A549 (cell line): ENCODE measurements around the gene ICAM4. TPM values are rescaled to one million over a fixed set of nuclear protein-coding genes. Genes with fewer than 3 reads are reported as not detected.
A peak's percentile ranks its signal among the peaks of the same experiment; 100 is the strongest.
"Not testable (repeated sequence)": the region's sequence is repeated elsewhere in the genome, so short reads cannot be mapped to it uniquely, and the experiment has no call there.

ENCODE experiments used
- ATAC-seq, 2 experiments: fragments of 200-7000 bp in 1 of 2; fragments of >200 bp in 1 of 2; cut with Nextera tagmentation in 1 of 2; cut with Tn5 transposase in 1 of 2; 3 replicates each; pipeline versions ENCODE4 v1.8.0 to v1.9.1; 2018 to 2020; ENCODE audit warnings: mild to moderate bottlenecking in 1 of 2, moderate library complexity in 1 of 2
- CTCF ChIA-PET: fragments of 300-600 bp; sonication (Branson Sonifier 250); formaldehyde crosslinking; extraction: SDS; loops from one replicate; lab custom pipeline; 2021; ENCODE audit warnings: antibody characterized with exemption, inconsistent platforms; lab: Yijun Ruan, JAX
- POLR2A ChIA-PET: fragments of 350-600 bp; formaldehyde crosslinking; extraction: SDS; loops from one replicate; lab custom pipeline; 2021; ENCODE audit warnings: antibody characterized with exemption, inconsistent platforms; lab: Yijun Ruan, JAX
- DNase-seq, 2 experiments: peaks; one replicate each; pipeline versions ENCODE4 v3.0.0 to v3.0.0-alpha.2; 2011 to 2016; ENCODE audit warnings: low read depth in 1 of 2, low spot score in 1 of 2
- FAIRE-seq: peaks from 2 replicates; lab custom pipeline; 2011; peaks lifted over from hg19 to GRCh38; lab: Jason Lieb, UNC
- H3K27ac ChIP-seq, 2 experiments: fragments of >200 bp; sonication (Bioruptor Twin); formaldehyde crosslinking; 3 replicates each; pipeline ENCODE4 v1.5.1; 2016 to 2017
- H3K4me1 ChIP-seq: fragments of >200 bp; sonication (Bioruptor Twin); formaldehyde crosslinking; 3 replicates; pipeline ENCODE4 v1.6.1; 2016
- H3K4me2 ChIP-seq: fragments of >200 bp; sonication (Bioruptor Twin); formaldehyde crosslinking; 3 replicates; pipeline ENCODE4 v1.6.1; 2016
- H3K4me3 ChIP-seq: fragments of >200 bp; sonication (Bioruptor Twin); formaldehyde crosslinking; 3 replicates; pipeline ENCODE4 v1.5.1; 2016
- H3K9me3 ChIP-seq: fragments of >200 bp; sonication (Bioruptor Twin); formaldehyde crosslinking; 3 replicates; pipeline ENCODE4 v1.6.1; 2016
- GATA3 ChIP-seq: IDR thresholded peaks from 2 replicates; pipeline ENCODE4 v1.6.1; 2012; ENCODE audit warnings: borderline replicate concordance
- PHF8 ChIP-seq: fragments of 200-600 bp; sonication (generic); IDR thresholded peaks from 2 replicates; pipeline ENCODE4 v1.6.1; 2016; ENCODE audit warnings: low read depth, mild to moderate bottlenecking, antibody characterized with exemption, moderate library complexity, borderline replicate concordance
- ZNF302 ChIP-seq: fragments of 250-450 bp; sonication (Bioruptor Pico); IDR thresholded peaks from 2 replicates; pipeline ENCODE4 v1.9.0; 2021; ENCODE audit warnings: inconsistent platforms, mild to moderate bottlenecking, moderate library complexity
- WGBS: methylation state at CpG from one replicate; pipeline ENCODE4 v1.1.6; 2017; ENCODE audit errors: missing lambda C conversion rate; 5-methylcytosine and 5-hydroxymethylcytosine counted together
- polyA plus RNA-seq, 4 experiments: library from polyadenylated mRNA; depleted of rRNA in 3 of 4; stranded (reverse); fragments of >200 nt; fragmentation: RNase III in 1 of 4; extraction: RNeasy Plus Mini Kit Qiagen cat#74134 plus additional on column Dnase treatment in 1 of 4; gene quantifications; 2 replicates in 3 of 4; 3 replicates in 1 of 4; pipeline ENCODE4 v1.2.3, GENCODE V29; 2011 to 2017
- small RNA-seq, 6 experiments: library from RNA; depleted of rRNA; stranded (forward); fragments of <200 nt; gene quantifications; one replicate each; pipeline ENCODE3, GENCODE V24; 2012
- TF ChIP-seq, protein P1 (sequence below): fragments of >200 bp; sonication (Bioruptor Twin); formaldehyde crosslinking; IDR thresholded peaks from 3 replicates; pipeline ENCODE4 v1.5.1; 2016
- TF ChIP-seq, protein P2 (sequence below): fragments of 200-600 bp; sonication (generic); IDR thresholded peaks from 2 replicates; pipeline ENCODE4 v1.6.1; 2016; ENCODE audit warnings: antibody characterized with exemption, mild to moderate bottlenecking, moderate library complexity

ICAM4 gene
- polyA plus RNA-seq, 2 of the 4 experiments (the other 2 are of a cell fraction), result not detected

DNA sequence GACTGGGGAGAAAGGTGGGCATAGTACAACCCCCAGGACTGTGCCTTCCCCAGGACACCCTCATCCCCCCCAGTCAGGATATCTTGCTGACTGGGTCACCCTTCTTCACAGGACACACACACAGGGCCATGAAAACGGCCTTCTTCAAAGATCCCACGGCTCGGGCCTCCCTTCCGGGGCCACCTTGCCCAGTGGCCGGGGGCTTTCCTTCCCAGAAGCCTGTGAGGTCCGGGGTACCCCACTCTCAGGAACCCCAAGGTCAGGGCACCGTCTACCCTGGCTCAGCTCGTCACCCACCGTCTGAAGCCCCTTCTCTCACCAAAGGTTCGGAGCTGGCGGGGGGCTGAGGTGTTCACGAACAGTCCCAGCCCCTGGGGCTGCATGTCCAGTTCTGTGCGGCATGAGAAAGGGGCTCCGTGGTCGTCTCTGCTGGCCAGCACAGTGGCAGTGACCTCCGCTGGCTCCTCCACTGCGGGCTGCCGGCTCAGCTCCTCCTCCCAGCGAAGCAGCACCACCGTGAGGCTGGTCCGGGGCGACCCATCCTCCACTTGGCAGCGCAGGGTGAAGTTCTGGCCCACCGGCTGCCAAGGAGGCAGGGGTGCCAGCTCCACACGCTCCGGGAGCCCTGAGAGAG, 48.7 kb downstream of the ICAM4 start:
- no peak for DNase-seq
- no peak for ATAC-seq
- no peak for FAIRE-seq
- TF ChIP-seq, protein P1, sequence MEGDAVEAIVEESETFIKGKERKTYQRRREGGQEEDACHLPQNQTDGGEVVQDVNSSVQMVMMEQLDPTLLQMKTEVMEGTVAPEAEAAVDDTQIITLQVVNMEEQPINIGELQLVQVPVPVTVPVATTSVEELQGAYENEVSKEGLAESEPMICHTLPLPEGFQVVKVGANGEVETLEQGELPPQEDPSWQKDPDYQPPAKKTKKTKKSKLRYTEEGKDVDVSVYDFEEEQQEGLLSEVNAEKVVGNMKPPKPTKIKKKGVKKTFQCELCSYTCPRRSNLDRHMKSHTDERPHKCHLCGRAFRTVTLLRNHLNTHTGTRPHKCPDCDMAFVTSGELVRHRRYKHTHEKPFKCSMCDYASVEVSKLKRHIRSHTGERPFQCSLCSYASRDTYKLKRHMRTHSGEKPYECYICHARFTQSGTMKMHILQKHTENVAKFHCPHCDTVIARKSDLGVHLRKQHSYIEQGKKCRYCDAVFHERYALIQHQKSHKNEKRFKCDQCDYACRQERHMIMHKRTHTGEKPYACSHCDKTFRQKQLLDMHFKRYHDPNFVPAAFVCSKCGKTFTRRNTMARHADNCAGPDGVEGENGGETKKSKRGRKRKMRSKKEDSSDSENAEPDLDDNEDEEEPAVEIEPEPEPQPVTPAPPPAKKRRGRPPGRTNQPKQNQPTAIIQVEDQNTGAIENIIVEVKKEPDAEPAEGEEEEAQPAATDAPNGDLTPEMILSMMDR, result no peak
- TF ChIP-seq PHF8, result no peak
- TF ChIP-seq, protein P2, sequence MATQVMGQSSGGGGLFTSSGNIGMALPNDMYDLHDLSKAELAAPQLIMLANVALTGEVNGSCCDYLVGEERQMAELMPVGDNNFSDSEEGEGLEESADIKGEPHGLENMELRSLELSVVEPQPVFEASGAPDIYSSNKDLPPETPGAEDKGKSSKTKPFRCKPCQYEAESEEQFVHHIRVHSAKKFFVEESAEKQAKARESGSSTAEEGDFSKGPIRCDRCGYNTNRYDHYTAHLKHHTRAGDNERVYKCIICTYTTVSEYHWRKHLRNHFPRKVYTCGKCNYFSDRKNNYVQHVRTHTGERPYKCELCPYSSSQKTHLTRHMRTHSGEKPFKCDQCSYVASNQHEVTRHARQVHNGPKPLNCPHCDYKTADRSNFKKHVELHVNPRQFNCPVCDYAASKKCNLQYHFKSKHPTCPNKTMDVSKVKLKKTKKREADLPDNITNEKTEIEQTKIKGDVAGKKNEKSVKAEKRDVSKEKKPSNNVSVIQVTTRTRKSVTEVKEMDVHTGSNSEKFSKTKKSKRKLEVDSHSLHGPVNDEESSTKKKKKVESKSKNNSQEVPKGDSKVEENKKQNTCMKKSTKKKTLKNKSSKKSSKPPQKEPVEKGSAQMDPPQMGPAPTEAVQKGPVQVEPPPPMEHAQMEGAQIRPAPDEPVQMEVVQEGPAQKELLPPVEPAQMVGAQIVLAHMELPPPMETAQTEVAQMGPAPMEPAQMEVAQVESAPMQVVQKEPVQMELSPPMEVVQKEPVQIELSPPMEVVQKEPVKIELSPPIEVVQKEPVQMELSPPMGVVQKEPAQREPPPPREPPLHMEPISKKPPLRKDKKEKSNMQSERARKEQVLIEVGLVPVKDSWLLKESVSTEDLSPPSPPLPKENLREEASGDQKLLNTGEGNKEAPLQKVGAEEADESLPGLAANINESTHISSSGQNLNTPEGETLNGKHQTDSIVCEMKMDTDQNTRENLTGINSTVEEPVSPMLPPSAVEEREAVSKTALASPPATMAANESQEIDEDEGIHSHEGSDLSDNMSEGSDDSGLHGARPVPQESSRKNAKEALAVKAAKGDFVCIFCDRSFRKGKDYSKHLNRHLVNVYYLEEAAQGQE, result no peak
- TF ChIP-seq ZNF302 (CRISPR knock-in tag), result no peak
- no peak for TF ChIP-seq GATA3
- H3K9me3 ChIP-seq, result no peaks in the 10 kb centered on the region
- CTCF ChIA-PET, result interaction anchor here (1.2 kb wide), 1 partner anchor 53 kb away, joined by 3 read pairs; no protein-coding TSS in a partner anchor
- peaks cover 11% of the 10 kb centered on the region; the same call in 1 of the 3 replicates for H3K4me1 ChIP-seq
- POLR2A ChIA-PET, result interaction anchor here (2.5 kb wide), 1 partner anchor 45 kb away, joined by 12 read pairs; the partner anchor contains the start of gene TYK2
- H3K4me3 ChIP-seq, result peak overlapping the region; percentile 76; the same call in 1 of the 3 replicates
- WGBS, result 65% methylated on average over 9 of the region's 26 CpGs
- H3K27ac ChIP-seq, result peak overlapping the region in 1 of 2 experiments; percentile 77; a peak in 4 of 6 replicates
- H3K4me2 ChIP-seq, result peak overlapping the region; percentile 92

DNA sequence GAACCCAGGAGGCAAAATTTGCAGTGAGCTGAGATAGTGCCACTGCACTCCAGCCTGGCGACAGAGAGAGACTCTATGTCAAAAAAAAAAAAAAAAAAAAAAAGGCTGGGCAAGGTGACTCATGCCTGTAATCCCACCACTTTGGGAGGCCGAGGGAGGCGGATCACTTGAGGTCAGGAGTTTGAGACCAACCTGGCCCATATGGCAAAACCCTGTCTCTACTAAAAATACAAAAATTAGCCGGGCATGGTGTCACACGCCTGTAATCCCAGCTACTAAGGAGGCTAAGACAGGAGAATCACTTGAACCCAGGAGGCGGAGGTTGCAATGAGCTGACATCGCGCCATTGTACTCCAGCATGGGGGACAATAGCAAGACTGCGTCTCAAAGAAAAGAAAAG, 50.0 kb downstream of the ICAM4 start:
- H3K9me3 ChIP-seq, ATAC-seq, FAIRE-seq, H3K4me2 ChIP-seq, DNase-seq, POLR2A ChIA-PET, H3K4me1 ChIP-seq, H3K27ac ChIP-seq, H3K4me3 ChIP-seq: not testable (repeated sequence)
- 89% methylated on average over 9 of the region's 9 CpGs for WGBS
- CTCF ChIA-PET, result interaction anchor here (0.8 to 0.9 kb wide), 2 partner anchors 47 to 52 kb away, joined by 3 read pairs; no protein-coding TSS in a partner anchor

Small RNA genes within 50 kb of the gene (small RNA-seq; reads per million reads assigned to genes)
- gene AC011511.1 (0 reads per million in 6 experiments), gene AC011511.4 (0 reads per million in 6 experiments)

Other genes with a start within 250 kb of the ICAM4 start
- 9.1 and 10.1 TPM in 2 replicates for gene SHFL, start 200.6 kb upstream of the ICAM4 start, polyA plus RNA-seq (2011; rRNA removed)
- 10.5 to 16.4 TPM (median 12.5 TPM) in 3 replicates for gene SHFL, start 200.6 kb upstream of the ICAM4 start, polyA plus RNA-seq (2017; fragmentation: RNase III; extraction: RNeasy Plus Mini Kit Qiagen cat#74134 plus additional on column Dnase treatment)
- gene ANGPTL6, start 184.3 kb upstream of the ICAM4 start, polyA plus RNA-seq (2011; rRNA removed), result 0.04 and 0.19 TPM in 2 replicates
- gene ANGPTL6, start 184.3 kb upstream of the ICAM4 start, polyA plus RNA-seq (2017; fragmentation: RNase III; extraction: RNeasy Plus Mini Kit Qiagen cat#74134 plus additional on column Dnase treatment), result 0.12 to 0.31 TPM (median 0.18 TPM) in 3 replicates
- gene PPAN, start 180.6 kb upstream of the ICAM4 start, polyA plus RNA-seq (2011; rRNA removed), result 26.6 and 30.8 TPM in 2 replicates
- gene PPAN, start 180.6 kb upstream of the ICAM4 start, polyA plus RNA-seq (2017; fragmentation: RNase III; extraction: RNeasy Plus Mini Kit Qiagen cat#74134 plus additional on column Dnase treatment), result 64.0 to 68.1 TPM (median 65.0 TPM) in 3 replicates
- gene P2RY11, start 175.3 kb upstream of the ICAM4 start, polyA plus RNA-seq (2011; rRNA removed), result 1.9 and 2.3 TPM in 2 replicates
- gene P2RY11, start 175.3 kb upstream of the ICAM4 start, polyA plus RNA-seq (2017; fragmentation: RNase III; extraction: RNeasy Plus Mini Kit Qiagen cat#74134 plus additional on column Dnase treatment), result 5.8 to 9.0 TPM (median 6.4 TPM) in 3 replicates
- gene EIF3G, start 167.1 kb upstream of the ICAM4 start, polyA plus RNA-seq (2011; rRNA removed), result 60.9 and 81.6 TPM in 2 replicates
- 147 to 160 TPM (median 151 TPM) in 3 replicates for gene EIF3G, start 167.1 kb upstream of the ICAM4 start, polyA plus RNA-seq (2017; fragmentation: RNase III; extraction: RNeasy Plus Mini Kit Qiagen cat#74134 plus additional on column Dnase treatment)
- 85.2 and 86.2 TPM in 2 replicates for gene DNMT1, start 92.0 kb upstream of the ICAM4 start, polyA plus RNA-seq (2011; rRNA removed)
- gene DNMT1, start 92.0 kb upstream of the ICAM4 start, polyA plus RNA-seq (2017; fragmentation: RNase III; extraction: RNeasy Plus Mini Kit Qiagen cat#74134 plus additional on column Dnase treatment), result 85.2 to 90.5 TPM (median 86.3 TPM) in 3 replicates
- 0.72 and 0.85 TPM in 2 replicates for gene S1PR2, start 55.6 kb upstream of the ICAM4 start, polyA plus RNA-seq (2011; rRNA removed)
- 0.87 to 0.96 TPM (median 0.93 TPM) in 3 replicates for gene S1PR2, start 55.6 kb upstream of the ICAM4 start, polyA plus RNA-seq (2017; fragmentation: RNase III; extraction: RNeasy Plus Mini Kit Qiagen cat#74134 plus additional on column Dnase treatment)
- 25.9 and 26.4 TPM in 2 replicates for gene MRPL4, start 34.7 kb upstream of the ICAM4 start, polyA plus RNA-seq (2011; rRNA removed)
- 51.4 to 52.2 TPM (median 51.8 TPM) in 3 replicates for gene MRPL4, start 34.7 kb upstream of the ICAM4 start, polyA plus RNA-seq (2017; fragmentation: RNase III; extraction: RNeasy Plus Mini Kit Qiagen cat#74134 plus additional on column Dnase treatment)
- gene ICAM1, start 15.8 kb upstream of the ICAM4 start, polyA plus RNA-seq (2011; rRNA removed), result 1.4 and 3.5 TPM in 2 replicates
- 1.2 to 2.6 TPM (median 1.5 TPM) in 3 replicates for gene ICAM1, start 15.8 kb upstream of the ICAM4 start, polyA plus RNA-seq (2017; fragmentation: RNase III; extraction: RNeasy Plus Mini Kit Qiagen cat#74134 plus additional on column Dnase treatment)
- 0.35 and 0.58 TPM in 2 replicates for gene ICAM5, start 3.0 kb downstream of the ICAM4 start, polyA plus RNA-seq (2011; rRNA removed)
- 0.77 to 1.5 TPM (median 0.81 TPM) in 3 replicates for gene ICAM5, start 3.0 kb downstream of the ICAM4 start, polyA plus RNA-seq (2017; fragmentation: RNase III; extraction: RNeasy Plus Mini Kit Qiagen cat#74134 plus additional on column Dnase treatment)
- 0.84 and 1.2 TPM in 2 replicates for gene ZGLP1, start 22.9 kb downstream of the ICAM4 start, polyA plus RNA-seq (2011; rRNA removed)
- 1.7 to 2.1 TPM (median 1.9 TPM) in 3 replicates for gene ZGLP1, start 22.9 kb downstream of the ICAM4 start, polyA plus RNA-seq (2017; fragmentation: RNase III; extraction: RNeasy Plus Mini Kit Qiagen cat#74134 plus additional on column Dnase treatment)
- gene FDX2, start 29.1 kb downstream of the ICAM4 start, polyA plus RNA-seq (2011; rRNA removed), result 9.9 and 13.1 TPM in 2 replicates
- gene FDX2, start 29.1 kb downstream of the ICAM4 start, polyA plus RNA-seq (2017; fragmentation: RNase III; extraction: RNeasy Plus Mini Kit Qiagen cat#74134 plus additional on column Dnase treatment), result 22.2 to 25.8 TPM (median 23.5 TPM) in 3 replicates
- 1.8 and 3.0 TPM in 2 replicates for gene RAVER1, start 46.6 kb downstream of the ICAM4 start, polyA plus RNA-seq (2011; rRNA removed)
- 20.4 to 22.1 TPM (median 21.4 TPM) in 3 replicates for gene RAVER1, start 46.6 kb downstream of the ICAM4 start, polyA plus RNA-seq (2017; fragmentation: RNase III; extraction: RNeasy Plus Mini Kit Qiagen cat#74134 plus additional on column Dnase treatment)
- 4.7 and 5.3 TPM in 2 replicates for gene ICAM3, start 52.7 kb downstream of the ICAM4 start, polyA plus RNA-seq (2011; rRNA removed)
- 6.2 to 7.3 TPM (median 6.6 TPM) in 3 replicates for gene ICAM3, start 52.7 kb downstream of the ICAM4 start, polyA plus RNA-seq (2017; fragmentation: RNase III; extraction: RNeasy Plus Mini Kit Qiagen cat#74134 plus additional on column Dnase treatment)
- 17.0 and 41.4 TPM in 2 replicates for gene TYK2, start 93.6 kb downstream of the ICAM4 start, polyA plus RNA-seq (2011; rRNA removed)
- gene TYK2, start 93.6 kb downstream of the ICAM4 start, polyA plus RNA-seq (2017; fragmentation: RNase III; extraction: RNeasy Plus Mini Kit Qiagen cat#74134 plus additional on column Dnase treatment), result 51.9 to 65.6 TPM (median 57.1 TPM) in 3 replicates
- 125 and 152 TPM in 2 replicates for gene CDC37, start 116.6 kb downstream of the ICAM4 start, polyA plus RNA-seq (2011; rRNA removed)
- 214 to 236 TPM (median 220 TPM) in 3 replicates for gene CDC37, start 116.6 kb downstream of the ICAM4 start, polyA plus RNA-seq (2017; fragmentation: RNase III; extraction: RNeasy Plus Mini Kit Qiagen cat#74134 plus additional on column Dnase treatment)
- gene PDE4A, start 133.6 kb downstream of the ICAM4 start, polyA plus RNA-seq (2011; rRNA removed), result 1.2 and 2.2 TPM in 2 replicates
- 3.7 to 3.9 TPM (median 3.9 TPM) in 3 replicates for gene PDE4A, start 133.6 kb downstream of the ICAM4 start, polyA plus RNA-seq (2017; fragmentation: RNase III; extraction: RNeasy Plus Mini Kit Qiagen cat#74134 plus additional on column Dnase treatment)
- 49.3 and 60.6 TPM in 2 replicates for gene KEAP1, start 216.4 kb downstream of the ICAM4 start, polyA plus RNA-seq (2011; rRNA removed)
- gene KEAP1, start 216.4 kb downstream of the ICAM4 start, polyA plus RNA-seq (2017; fragmentation: RNase III; extraction: RNeasy Plus Mini Kit Qiagen cat#74134 plus additional on column Dnase treatment), result 67.7 to 73.6 TPM (median 72.1 TPM) in 3 replicates
- gene S1PR5, start 230.5 kb downstream of the ICAM4 start, polyA plus RNA-seq (2011; rRNA removed), result 0.99 and 2.1 TPM in 2 replicates
- gene S1PR5, start 230.5 kb downstream of the ICAM4 start, polyA plus RNA-seq (2017; fragmentation: RNase III; extraction: RNeasy Plus Mini Kit Qiagen cat#74134 plus additional on column Dnase treatment), result 3.0 to 3.8 TPM (median 3.1 TPM) in 3 replicates